ENCODE results near the gene RPH3AL. TPM values are rescaled to one million over a fixed set of nuclear protein-coding genes. Genes with fewer than 3 reads are reported as not detected.

RPH3AL gene
- total RNA-seq, 4 donors from 2014 or later = 8.6 to 21.0 (median 17.4) TPM

DNA sequence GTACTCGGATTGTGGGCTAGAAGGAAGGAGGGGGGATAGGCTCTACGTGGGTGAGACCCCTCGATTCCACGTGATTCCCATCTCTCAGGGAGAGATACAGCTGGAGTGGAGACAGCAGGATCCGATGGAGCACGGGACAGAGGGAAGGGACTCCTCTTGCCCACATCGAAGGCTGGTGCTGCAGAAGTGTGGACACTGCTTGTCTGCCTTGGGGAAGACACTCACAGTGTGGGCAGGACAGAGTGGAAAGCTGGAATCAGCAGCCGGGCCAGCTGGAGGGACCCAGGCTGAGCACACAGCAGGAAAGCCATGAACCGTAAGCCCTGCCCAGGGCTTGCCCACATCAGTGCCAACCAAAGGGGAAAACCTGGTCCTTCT lies 42.1 kb upstream of the RPH3AL start:
- no peak for TF ChIP-seq POLR2A (IDR thresholded peaks at IDR 0.05)
- no peak for TF ChIP-seq POLR2AphosphoS5 (IDR thresholded peaks at IDR 0.05)
- TF ChIP-seq EP300 (IDR thresholded peaks at IDR 0.05) = no peak
- TF ChIP-seq, protein P1, sequence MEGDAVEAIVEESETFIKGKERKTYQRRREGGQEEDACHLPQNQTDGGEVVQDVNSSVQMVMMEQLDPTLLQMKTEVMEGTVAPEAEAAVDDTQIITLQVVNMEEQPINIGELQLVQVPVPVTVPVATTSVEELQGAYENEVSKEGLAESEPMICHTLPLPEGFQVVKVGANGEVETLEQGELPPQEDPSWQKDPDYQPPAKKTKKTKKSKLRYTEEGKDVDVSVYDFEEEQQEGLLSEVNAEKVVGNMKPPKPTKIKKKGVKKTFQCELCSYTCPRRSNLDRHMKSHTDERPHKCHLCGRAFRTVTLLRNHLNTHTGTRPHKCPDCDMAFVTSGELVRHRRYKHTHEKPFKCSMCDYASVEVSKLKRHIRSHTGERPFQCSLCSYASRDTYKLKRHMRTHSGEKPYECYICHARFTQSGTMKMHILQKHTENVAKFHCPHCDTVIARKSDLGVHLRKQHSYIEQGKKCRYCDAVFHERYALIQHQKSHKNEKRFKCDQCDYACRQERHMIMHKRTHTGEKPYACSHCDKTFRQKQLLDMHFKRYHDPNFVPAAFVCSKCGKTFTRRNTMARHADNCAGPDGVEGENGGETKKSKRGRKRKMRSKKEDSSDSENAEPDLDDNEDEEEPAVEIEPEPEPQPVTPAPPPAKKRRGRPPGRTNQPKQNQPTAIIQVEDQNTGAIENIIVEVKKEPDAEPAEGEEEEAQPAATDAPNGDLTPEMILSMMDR (IDR thresholded peaks at IDR 0.05) = no peak
- ATAC-seq = no peak
- WGBS, 2 donors (ENCODE audit: low coverage in 1 of 2) = 90 to 98% methylated on average over 2 to 4 of the region's 9 CpGs

DNA sequence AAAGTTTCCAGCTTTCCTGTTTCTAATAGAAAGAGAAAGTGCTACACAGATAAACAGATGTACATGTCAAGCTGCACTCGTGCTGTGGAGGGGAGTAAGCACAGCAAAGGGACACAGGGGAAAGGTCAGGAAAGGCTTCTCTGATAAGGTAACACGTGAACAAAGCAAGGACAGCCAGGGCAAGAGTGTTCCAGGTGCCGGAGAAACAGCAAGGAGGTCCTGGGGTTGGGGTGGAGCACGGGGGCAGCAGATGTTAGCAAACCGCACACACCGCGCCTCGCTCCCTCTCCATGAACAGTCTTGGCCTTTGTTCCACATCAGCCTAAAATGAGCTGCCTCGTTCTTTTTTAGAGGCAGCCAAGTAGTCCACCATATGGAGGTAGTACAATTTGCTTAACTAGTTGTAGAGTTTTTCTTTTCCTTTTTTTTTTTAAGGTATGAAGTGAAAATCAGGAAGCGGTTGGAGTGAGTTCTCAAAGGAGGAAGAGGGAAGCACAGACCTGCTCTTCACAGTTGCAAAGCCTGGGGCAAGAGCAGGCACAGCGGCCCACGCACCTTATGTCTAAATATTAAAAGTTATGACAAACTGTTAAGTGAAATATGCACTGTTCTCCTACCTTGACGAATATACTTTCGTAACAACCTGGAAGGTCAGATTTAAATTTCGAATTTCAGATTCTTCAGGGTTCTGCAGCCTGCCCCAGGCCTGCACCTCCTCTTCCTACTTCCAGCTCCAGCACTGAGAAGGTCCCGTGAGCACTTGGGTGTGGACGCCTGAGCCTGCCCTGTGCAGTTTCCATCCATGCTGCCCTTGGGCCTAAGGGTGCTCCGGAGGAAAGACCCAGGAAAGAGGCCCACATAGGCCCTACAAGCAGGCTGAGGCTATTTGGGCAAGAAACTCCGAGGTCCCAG lies 41.5 kb upstream of the RPH3AL start:
- Histone ChIP-seq H3K27me3 (peaks cover 26% of the 10 kb centered on the region), H3K9me3 (no peaks in the 10 kb centered on the region), H3K27ac (no peak overlapping the region), H3K4me1 (no peaks in the 10 kb centered on the region), H3K4me3 (no peak overlapping the region), H3K36me3 (no peaks in the 10 kb centered on the region)
- WGBS, 2 donors (ENCODE audit: low coverage in 1 of 2) = 66 to 67% methylated on average over 13 to 19 of the region's 19 CpGs
- TF ChIP-seq EP300 (IDR thresholded peaks at IDR 0.05) (no peak), POLR2A (IDR thresholded peaks at IDR 0.05) (no peak), POLR2AphosphoS5 (IDR thresholded peaks at IDR 0.05) (no peak)
- TF ChIP-seq, protein P1 (IDR thresholded peaks at IDR 0.05) = no peak
- no peak for ATAC-seq

More for the DNA sequence above, 42.1 kb upstream of the RPH3AL start:
- Histone ChIP-seq H3K36me3 (no peaks in the 10 kb centered on the region), H3K27ac (no peak overlapping the region), H3K9me3 (no peaks in the 10 kb centered on the region), H3K4me3 (no peak overlapping the region), H3K4me1 (no peaks in the 10 kb centered on the region), H3K27me3 (peaks cover 25% of the 10 kb centered on the region)

DNA sequence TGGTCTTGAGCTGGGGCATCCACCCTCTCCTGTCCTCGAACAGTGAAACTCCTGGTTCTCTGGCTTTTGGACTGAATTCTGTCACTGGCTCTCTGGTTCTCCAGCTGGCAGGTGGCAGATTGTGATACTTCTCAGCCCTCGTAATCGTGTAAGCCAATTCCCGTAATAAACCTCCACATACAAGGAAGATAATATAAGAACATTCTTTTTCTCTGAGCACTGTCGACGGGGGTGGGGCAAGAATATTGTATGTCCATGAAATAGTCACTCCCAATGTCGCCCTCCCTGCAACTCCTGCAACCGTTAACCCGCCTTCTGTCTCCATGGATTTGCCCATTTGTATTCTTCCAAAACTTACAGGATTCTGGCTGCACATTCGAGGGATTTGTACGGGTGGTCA lies 39.2 kb upstream of the RPH3AL start:
- H3K4me3 ChIP-seq = no peak overlapping the region
- H3K36me3 ChIP-seq = no peaks in the 10 kb centered on the region
- peaks cover 39% of the 10 kb centered on the region for H3K27me3 ChIP-seq
- ATAC-seq = no peak
- H3K9me3 ChIP-seq = peaks cover 0 to 4% (median 0%) of the 10 kb centered on the region in 3 donors
- no peaks in the 10 kb centered on the region for H3K4me1 ChIP-seq
- 76 to 77% methylated on average over 10 of the region's 11 CpGs for WGBS, 2 donors (ENCODE audit: low coverage in 1 of 2)
- TF ChIP-seq POLR2A (IDR thresholded peaks at IDR 0.05) (no peak), EP300 (IDR thresholded peaks at IDR 0.05) (no peak), POLR2AphosphoS5 (IDR thresholded peaks at IDR 0.05) (no peak)
- TF ChIP-seq, protein P1 (IDR thresholded peaks at IDR 0.05) = no peak
- no peak overlapping the region for H3K27ac ChIP-seq

DNA sequence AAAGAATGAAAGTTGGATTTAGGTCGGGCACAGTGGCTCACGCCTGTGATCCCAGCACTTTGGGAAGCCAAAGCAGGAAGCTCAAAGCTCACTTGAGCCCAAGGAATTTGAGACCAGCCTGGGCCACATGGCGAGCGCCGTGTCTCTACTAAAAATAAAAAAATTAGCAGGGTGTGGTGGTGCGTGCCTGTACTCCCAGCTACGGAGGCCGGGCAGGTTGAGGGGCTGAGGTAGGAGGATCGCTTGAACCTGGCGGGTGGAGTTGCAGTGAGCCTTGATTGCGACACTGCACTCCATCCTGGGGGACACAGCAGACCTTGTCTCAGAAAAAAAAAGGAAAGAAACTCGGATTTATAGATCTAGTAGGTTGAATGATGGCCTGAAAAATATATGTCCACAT lies 37.4 kb upstream of the RPH3AL start:
- ATAC-seq = no peak
- Histone ChIP-seq H3K9me3 (peaks cover 0 to 4% (median 0%) of the 10 kb centered on the region in 3 donors), H3K27ac (no peak overlapping the region), H3K36me3 (no peaks in the 10 kb centered on the region), H3K4me3 (no peak overlapping the region), H3K4me1 (peaks cover 0 to 17% (median 2%) of the 10 kb centered on the region in 3 donors), H3K27me3 (peaks cover 49% of the 10 kb centered on the region)
- TF ChIP-seq POLR2A (IDR thresholded peaks at IDR 0.05) (no peak), POLR2AphosphoS5 (IDR thresholded peaks at IDR 0.05) (no peak), EP300 (IDR thresholded peaks at IDR 0.05) (no peak)
- TF ChIP-seq, protein P1 (IDR thresholded peaks at IDR 0.05) = no peak
- 81 to 93% methylated on average over 5 to 10 of the region's 12 CpGs for WGBS, 2 donors (ENCODE audit: low coverage in 1 of 2)

DNA sequence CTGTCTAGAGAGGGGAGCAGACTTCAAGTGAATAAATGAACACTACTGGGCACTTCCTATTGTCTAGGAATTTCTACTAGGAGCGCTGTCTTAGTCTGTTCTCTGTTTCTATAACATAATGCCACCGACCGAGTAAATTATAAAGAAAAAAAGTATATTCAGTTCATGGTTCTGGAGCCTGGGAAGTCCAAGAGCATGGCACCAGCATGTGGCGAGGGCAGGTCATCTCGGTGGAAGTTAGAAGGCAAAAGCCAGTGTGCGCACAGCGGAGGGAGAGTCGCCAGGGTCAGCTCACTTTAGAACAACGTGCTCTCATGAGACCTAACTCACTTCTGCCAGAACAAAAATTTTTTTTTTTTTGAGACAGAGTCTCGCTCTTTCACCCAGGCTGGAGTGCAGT lies 35.5 kb upstream of the RPH3AL start:
- peaks cover 0 to 4% (median 0%) of the 10 kb centered on the region in 3 donors for H3K9me3 ChIP-seq
- ATAC-seq = no peak
- H3K27ac ChIP-seq = no peak overlapping the region
- WGBS, 2 donors (ENCODE audit: low coverage in 1 of 2) = 91 to 92% methylated on average over 8 to 10 of the region's 10 CpGs
- H3K4me3 ChIP-seq = no peak overlapping the region
- H3K36me3 ChIP-seq = no peaks in the 10 kb centered on the region
- peaks cover 0 to 24% (median 3%) of the 10 kb centered on the region in 3 donors for H3K4me1 ChIP-seq
- peaks cover 57% of the 10 kb centered on the region for H3K27me3 ChIP-seq
- TF ChIP-seq, protein P1 (IDR thresholded peaks at IDR 0.05) = no peak
- TF ChIP-seq POLR2A (IDR thresholded peaks at IDR 0.05) (no peak), POLR2AphosphoS5 (IDR thresholded peaks at IDR 0.05) (no peak)

Data from gastroesophageal sphincter (tissue), 4 donors.